Fibroblast of the aortic adventitia (primary cell): ENCODE data around the gene LIG4. TPM values are rescaled to one million over a fixed set of nuclear protein-coding genes. Genes with fewer than 3 reads are reported as not detected.

Experiments used
- DNase-seq: peaks from one replicate; pipeline ENCODE4 v3.0.0-alpha.2; 2010; ENCODE audit warnings: low read depth
- H3K4me3 ChIP-seq: 2 replicates; pipeline ENCODE4 v1.5.1; 2011; ENCODE audit warnings: low read depth, mild to moderate bottlenecking, control low read depth, low read length, moderate library complexity
- CTCF ChIP-seq: IDR thresholded peaks from 2 replicates; pipeline ENCODE4 v1.5.1; 2011; ENCODE audit warnings: mild to moderate bottlenecking, low read length, control low read depth, inconsistent platforms; ENCODE audit not compliant: insufficient read depth
- total RNA-seq: library from RNA; depleted of rRNA; stranded (reverse); fragments of >200 nt; gene quantifications from 2 replicates; pipeline ENCODE4 v1.2.3, GENCODE V29; 2012; ENCODE audit warnings: low replicate concordance

LIG4 gene
- total RNA-seq: 9.2 and 10.8 TPM in 2 replicates

- peak; percentile 90 for DNase-seq
- H3K4me3 ChIP-seq: peak within 1 kb of the TSS; percentile 76
- TF ChIP-seq CTCF: no peak
Measured at GRCh38 chr13:108215436-108215835, at the start of gene LIG4. TSS of gene LIG4 (minus strand) at chr13:108215536. CDS start at chr13:108211268, 4,268 bp downstream.

- no peak for TF ChIP-seq CTCF
- no peak for DNase-seq
- H3K4me3 ChIP-seq: no peak overlapping the region
Measured at GRCh38 chr13:108263621-108264355, 48.5 kb upstream of the LIG4 start.

GRCh38 chr13:108257248-108257647 is 41.9 kb upstream of the LIG4 start:
- no peak for TF ChIP-seq CTCF
- H3K4me3 ChIP-seq: no peak overlapping the region
- no peak for DNase-seq

- H3K4me3 ChIP-seq: no peak overlapping the region
- no peak for DNase-seq
- TF ChIP-seq CTCF: no peak
Measured at GRCh38 chr13:108249150-108249549, 33.8 kb upstream of the LIG4 start.

GRCh38 chr13:108230377-108230776 is 15.0 kb upstream of the LIG4 start:
- DNase-seq: no peak
- no peak overlapping the region for H3K4me3 ChIP-seq
- TF ChIP-seq CTCF: no peak

- TF ChIP-seq CTCF: peak; percentile 68
- no peak overlapping the region for H3K4me3 ChIP-seq
- peak; percentile 71 for DNase-seq
Measured at GRCh38 chr13:108227651-108228272, 12.4 kb upstream of the LIG4 start.

GRCh38 chr13:108226184-108226583 is 10.8 kb upstream of the LIG4 start:
- DNase-seq: no peak
- no peak for TF ChIP-seq CTCF
- H3K4me3 ChIP-seq: no peak overlapping the region
